Activated T-cell treated with anti-CD3 and anti-CD28 coated beads for 1 hour (primary cell): Measurements from ENCODE around the gene PCYT1A.
"Not testable (repeated sequence)": the region's sequence is repeated elsewhere in the genome, so short reads cannot be mapped to it uniquely, and the experiment has no call there.

Source experiments
- DNase-seq: peaks from one replicate; pipeline ENCODE4 v3.0.0-alpha.2; 2020; ENCODE audit warnings: low read depth

Gene PCYT1A

DNA sequence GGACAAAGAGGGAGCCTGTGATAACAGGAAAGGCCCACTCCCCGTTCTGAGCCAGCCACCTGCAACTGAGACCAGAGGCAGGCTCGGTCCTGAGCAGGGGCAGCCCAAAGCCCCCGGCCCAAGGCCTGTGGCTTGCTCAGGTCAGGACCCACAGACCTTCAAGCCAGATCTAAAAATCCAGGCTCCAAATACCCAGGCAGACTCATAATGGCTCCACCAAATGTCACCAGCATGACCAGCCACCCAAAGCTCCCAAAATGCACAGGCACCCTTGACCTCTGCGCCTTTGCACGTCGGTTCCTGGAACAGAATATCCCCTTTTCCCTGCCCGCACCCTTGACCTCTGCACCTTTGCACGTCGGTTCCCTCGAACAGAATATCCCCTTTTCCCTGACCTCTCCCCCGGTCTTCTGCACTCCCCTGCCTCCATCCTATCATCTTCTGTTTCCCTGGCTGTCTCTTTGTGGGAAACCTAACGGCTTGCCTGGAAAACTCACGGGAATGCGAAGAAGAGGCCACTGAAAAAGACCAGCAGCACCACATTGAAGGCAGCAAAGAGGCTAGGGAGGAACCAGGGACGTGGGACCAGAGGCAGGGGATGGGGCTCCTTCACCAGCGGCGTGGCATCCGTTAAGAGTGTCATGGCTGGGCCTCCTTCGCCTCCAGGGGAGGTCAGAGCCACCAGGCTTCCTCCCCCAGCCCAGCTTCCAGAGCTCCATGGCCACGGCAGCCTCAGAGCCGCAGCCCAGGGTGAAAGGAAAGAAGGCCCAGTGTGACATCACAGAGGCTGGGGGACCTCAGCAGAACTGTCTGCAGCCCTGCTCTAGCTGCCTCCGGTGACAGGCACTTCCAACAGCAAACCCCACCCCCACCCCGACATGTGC is 76.6 kb downstream of the PCYT1A start, which contains the start of gene ZDHHC19:
Gene ZDHHC19 (minus strand): TSS at position 728 of the 884 bp plus-strand sequence. CDS start 85 bp downstream, at position 643.
- no peak for DNase-seq

DNA sequence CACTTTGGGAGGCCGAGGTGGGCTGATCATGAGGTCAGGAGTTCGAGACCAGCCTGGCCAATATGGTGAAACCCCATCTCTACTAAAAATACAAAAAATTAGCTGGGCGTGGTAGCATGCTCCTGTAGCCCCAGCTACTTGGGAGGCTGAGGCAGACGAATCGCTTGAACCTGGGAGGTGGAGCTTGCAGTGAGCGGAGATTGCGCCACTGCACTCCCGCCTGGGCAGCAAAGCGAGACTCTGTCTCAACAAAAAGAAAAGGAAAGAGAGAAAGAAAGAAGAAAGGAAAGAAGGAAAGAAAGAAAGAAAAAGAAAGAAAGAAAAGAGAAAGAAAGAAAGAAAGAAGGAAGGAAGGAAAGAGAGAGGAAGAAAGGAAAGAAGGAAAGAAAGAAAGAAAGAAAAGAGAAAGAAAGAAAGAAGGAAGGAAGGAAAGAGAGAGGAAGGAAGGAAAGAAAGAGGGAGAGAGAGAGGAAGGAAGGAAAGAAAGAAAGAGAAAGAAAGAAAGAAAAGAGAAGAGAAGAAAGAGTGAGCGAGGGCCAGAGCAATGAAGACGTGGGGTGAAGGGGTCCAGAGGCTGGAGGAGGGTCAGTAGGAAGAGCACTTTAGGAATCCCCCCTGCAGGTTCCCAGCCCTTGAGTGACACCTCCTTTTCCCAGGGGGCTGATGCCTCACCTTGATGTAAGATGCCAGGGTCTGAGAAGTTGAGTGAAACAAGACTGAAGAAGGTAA is 77.4 kb downstream of the PCYT1A start:
- DNase-seq, result not testable (repeated sequence)

DNA sequence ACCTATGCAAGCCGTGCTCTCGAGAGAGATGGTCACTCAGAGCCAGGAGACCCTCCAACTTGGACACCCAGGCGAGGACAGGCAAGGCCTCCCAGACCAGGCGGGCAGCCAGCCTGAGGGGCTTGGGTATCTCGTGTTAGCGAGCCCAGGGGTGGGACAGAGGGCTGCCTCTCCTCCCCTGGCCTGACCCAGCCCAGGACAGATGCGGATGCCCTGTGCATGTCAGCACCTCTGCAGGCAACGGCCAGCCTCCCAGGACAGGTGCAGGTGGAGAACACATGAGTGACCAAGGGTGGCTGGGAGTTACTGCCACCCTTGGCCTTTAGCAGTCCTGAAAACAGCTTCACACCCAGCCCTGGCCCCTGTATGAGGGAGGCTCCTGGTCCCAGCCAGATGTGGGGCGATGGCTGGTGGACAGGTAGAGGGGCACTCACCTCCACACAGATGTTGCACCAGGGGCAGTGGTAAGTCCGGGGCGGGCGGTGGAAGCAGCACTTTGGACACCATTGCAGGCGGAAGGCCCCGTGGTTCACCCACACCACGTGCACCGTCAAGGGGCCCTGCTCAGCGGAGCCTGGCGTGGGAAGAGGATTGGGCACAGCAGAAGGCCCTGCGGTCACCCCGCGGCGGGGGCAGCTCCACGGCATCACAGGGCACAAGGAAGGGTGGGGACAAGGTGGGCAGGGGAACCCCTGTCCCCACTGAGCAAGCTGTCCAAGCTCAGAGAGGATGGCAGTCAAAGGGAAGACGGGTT is 78.4 kb downstream of the PCYT1A start:
- no peak for DNase-seq

DNA sequence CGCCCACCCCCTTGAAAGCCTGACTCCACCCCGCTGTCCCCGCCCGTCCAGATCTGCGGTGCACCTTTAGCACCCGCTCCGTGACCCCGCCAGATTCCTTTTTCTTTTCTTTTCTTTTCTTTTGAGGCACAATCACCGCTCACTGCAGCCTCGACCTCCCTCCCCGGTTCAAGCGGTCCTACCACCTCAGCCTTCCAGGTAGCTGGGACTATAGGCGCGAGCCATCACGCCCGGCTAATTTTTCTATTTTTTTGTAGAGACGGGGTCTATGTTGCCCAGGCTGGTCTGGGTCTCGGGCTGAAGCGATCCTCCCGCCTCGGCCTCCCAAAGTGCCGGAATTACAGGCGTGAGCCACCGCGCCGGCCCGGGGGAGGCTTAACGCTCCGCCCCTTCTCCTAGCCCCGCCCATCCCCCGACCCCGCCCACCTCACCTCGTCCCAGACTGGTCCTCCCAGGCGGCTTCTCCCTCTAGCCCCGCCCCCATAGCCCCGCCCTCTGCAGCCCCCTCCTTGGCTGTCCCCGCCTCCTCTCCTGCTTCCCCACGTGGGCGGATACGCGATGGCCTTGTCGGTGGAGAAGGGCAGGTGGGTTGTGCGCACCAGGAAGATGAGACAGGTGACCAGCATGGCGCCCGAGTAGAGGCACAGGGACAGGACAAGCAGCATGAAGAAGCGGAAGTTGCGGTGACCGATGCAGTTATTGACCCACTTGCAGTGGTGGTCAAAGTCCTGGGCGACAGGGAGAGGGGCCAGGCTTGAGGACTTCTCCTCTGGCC is 79.5 kb downstream of the PCYT1A start:
- peak; percentile 48 for DNase-seq

DNA sequence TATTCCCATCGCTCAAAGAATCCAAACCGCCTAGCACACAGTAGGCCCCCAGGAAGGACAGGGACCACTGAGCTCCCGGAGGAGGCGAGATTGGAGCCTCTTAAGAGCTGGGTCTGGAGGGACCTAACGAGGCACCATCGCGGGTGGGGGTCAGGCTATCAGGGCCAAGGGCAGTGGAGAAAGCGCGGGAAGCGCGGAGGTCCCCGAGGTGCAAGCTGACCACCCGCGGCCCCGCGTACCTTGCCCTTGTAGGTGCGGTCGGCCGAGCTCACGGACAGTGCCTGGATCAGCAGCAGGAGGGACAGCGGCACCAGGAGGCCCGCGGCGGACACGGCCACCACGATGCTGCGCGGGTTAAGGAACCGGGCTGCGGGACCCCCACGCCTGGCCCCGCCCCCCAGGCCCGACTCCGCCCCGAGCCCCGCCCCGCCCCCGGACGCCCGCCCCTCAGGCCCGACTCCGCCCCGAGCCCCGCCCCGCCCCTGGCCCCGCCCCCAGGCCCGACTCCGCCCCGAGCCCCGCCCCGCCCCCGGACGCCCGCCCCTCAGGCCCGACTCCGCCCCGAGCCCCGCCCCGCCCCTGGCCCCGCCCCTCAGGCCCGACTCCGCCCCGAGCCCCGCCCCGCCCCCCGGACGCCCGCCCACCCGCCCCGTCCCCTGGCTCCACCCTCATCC is 80.2 kb downstream of the PCYT1A start:
- peak; percentile 48 for DNase-seq

DNA sequence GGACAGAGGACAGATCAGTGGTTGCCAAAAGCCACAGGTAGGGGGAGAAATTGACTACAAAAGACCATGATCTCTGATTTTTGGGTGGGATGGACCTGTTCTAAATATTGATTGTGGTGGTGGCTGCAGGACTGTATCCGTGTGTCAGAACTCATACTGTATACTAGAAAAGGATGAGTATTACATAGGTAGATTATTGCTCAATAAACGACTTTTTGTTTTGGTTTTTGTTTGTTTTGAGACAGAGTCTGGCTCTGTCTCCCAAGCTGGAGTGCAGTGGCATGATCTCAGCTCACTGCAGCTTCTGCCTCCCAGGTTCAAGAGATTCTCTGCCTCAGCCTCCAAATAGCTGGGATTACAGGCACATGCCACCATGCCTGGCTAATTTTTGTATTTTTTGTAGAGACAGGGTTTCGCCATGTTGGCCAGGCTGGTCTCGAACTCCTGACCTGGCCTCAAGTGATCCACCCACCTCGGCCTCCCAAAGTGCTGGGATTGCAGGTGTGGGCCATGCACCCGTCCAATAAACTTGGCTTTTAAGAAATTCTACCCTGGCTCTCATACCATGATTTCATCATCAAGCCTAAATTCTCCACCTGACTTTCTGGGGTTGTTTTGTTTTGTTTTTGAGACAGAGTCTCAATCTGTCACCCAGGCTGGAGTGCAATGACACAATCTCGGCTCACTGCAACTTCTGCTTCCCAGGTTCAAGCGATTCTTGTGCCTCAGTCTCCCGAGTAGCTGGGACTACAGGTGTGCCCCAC is 81.9 kb downstream of the PCYT1A start:
- not testable (repeated sequence) for DNase-seq

DNA sequence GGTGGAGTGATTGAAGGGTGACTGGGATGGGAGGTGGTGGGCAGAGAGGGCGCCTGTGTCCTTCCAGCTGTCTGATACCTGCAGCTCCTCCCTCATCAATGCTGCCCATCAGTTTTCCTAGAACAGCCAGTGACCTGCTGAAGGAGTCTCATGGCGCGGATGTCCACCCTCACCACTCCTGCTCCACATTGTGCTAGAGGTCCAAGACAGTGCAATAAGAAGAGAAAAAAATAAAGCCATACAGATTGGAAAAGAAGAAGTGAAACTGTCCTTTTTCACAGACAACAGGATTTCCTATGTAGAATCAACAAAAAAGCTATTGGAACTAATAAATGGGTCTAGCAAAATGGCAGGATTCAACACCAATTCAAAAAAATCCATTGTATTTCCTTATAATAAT is 83.7 kb downstream of the PCYT1A start:
- no peak for DNase-seq

DNA sequence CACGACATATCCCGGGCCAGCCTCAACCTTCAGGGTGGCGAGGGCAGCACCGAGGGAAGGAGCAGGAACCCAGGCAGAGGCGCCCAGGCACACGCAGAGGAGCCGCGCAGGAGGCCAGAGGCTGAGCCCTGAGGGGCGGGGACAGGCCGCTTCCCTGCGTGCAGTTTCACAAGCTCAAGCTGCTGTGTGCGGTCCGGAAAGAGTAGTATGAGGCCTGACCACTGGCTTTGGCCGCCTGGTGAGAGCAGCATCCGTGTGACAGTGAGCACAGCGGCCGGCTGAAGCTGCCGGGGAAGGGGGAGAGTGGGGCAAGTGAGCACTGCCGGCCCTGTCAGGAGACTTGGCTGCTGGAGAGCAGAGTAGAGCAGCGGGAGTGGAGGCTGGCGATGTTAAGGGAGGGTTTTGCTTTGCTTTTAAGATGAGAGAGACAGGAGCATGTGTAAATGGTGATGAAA is 85.0 kb downstream of the PCYT1A start:
- no peak for DNase-seq

DNA sequence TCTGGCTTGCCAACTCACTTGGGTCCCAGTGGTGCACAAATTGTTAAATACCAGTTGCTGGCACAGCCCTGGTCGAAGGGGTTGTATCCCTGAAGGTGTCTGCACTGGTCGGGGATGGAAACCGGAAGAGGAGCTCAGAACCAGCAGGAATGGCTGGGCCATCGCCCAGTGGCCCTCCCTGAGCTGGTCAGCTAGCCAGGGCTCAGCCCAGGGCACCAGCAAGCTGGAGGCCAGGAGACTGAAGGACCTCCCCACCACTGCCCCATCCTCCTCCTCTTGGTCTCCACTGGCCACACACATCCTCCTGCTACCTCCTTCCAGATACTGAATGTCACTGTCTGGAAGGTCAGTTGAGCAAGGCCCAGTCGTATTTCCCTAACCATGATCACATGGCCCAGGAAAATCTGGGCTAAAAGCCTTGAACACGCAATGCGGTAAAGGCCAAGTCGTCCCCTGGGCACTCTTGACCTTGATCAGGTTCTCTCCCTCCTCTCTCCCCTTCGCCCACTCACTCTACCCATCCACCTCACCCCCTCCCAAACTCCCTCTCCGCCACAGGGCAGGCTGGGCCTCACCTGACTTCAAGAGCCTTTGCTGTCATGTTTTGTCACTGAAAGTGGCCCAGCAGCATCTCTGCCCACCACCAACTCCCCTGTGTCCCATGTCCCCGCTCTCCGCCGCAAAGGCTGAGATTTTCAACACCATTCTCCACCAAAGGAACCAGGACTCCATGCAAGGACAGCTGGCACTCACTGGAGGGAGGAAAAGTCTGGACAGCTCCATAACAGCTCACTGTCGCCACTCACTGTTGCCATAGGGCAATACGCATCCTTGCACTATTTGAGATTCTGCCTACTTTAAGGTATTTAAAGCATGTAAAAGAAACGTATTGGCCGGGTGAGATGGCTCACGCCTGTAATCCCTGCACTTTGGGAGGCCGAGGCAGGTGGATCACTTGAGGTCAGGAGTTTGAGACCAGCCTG is 88.5 kb downstream of the PCYT1A start:
- no peak for DNase-seq

DNA sequence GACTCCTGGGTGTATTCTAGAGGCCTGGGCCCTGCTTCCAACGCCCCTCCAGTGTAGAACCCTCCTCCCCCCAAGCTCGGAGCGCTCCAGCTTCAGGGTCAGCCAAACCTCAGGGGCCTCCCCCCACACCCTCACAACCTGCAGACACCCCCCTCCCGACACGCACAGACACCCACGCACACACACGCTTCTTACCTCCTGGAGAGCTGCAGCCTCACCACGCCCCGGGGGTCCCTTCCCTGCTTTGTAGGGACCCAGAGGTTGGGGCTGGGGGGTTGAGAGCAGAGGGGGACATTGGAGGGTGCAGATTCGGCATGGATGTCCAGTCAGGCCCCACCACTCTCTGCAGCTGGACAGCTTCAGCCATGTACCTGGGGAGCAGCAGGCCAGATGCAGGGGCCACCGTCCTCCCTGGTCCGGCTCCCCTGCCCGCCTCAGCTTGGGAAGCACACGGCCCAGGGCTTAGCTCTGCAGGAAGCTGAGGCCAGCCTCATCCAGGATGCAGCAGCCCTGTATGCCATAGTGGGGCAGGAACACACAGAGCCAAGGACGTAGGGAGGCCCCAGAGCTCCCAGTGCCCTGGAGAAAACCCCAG is 89.3 kb downstream of the PCYT1A start:
- no peak for DNase-seq

DNA sequence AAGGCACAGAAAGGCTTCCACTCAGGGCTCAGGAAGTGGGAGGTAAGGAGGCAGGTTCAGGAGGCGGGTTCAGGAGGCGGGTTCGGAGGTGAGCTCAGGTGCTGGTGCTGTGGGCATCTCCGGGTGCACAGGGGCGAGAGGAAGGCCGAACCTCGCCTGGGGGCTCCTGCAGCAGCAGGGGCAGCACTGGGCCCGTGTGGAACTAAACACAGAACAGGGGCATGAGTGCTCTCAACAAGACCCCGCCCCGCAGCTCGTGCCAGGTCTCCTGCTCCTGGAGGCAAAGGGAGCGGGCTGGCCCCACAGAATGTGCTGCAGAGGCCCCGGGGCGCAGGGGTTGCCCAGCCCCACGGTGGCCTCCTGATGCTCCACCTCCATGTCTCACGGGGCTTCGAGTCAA is 90.0 kb downstream of the PCYT1A start:
- DNase-seq, result no peak

DNA sequence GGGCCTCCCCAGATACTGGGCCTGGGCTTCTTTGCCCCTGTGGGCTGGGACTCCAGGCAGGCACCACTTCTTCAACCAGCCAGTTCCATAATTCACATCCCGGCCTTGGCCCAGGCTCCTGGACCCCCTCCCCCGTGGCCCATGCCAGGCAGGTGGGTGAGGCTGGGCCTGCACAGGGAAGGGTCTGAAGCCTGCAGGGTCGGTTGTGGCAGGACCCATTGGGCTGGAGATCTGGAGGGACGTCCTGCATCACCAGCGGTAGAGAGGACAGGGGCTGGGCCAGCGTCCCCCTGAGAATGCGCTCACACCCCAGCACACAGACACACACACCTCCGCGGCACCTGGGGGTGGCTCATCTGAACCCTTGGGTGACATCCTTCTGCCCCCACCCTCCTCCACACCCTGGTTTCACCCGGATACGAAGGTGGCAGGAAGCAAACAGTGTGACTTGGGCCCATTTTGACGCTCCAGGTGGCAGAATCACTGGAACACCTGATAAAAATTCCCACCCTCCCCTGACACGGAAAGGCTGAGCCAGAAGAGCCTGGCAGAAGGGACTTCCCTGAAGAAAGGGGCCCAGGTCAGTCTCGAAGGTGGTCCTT is 91.8 kb downstream of the PCYT1A start:
- no peak for DNase-seq

DNA sequence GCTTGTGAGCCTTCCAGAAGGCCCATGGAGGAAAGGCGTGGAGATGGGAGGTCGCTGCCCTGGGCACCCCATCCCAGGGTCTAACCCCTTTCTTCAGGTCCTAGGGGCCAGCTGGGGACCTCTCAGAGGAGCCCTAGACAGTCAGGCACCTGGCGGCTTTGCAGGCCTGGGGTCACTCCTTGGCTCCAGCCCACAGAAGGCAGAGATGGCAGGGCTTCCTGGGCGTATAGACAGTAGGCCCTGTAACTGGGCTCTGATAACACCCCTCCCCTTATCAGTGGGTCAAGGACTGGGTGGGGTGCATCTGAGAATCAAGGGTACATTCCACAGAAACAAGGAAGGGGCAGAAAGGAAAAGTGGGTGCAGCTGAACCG is 93.0 kb downstream of the PCYT1A start:
- DNase-seq, result no peak

DNA sequence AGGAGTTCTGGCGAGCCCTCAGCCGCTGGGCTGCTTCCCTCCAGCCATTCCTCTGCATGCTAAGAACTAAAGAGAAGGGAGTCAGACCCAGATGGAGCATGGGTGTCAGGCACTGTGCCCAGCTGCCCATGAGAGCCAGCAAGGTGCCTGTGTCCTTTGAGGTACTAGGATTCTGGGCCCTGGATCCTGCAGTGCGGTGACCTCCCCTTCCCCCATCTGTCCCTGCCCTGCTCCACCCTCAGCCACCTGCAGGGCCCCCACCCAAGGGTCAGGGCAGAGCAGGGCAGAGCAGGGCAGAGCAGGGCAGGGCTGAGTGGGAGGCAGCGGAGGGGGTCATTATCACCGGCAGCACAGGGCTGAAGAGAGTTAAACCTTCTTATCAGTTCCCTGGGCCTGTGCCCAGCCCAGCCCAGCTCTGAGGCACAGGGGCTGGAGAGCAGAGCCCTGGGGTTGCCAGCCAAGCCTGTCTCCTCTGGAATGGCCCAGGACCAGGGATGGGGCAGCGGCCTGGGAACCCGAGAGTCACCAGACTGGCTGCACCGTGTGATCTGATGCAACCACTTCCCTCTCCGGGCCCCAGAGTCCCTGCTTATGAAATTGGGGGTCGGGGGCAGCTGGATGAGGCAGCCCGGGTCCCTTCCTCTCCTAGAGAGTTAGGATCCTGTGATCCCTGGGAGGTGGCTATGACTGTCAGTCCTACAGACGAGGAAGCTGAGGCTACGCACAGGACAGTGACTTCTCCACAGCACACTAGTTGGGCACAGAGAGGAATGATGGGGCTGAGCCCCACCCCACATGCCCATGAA is 93.6 kb downstream of the PCYT1A start:
- no peak for DNase-seq

DNA sequence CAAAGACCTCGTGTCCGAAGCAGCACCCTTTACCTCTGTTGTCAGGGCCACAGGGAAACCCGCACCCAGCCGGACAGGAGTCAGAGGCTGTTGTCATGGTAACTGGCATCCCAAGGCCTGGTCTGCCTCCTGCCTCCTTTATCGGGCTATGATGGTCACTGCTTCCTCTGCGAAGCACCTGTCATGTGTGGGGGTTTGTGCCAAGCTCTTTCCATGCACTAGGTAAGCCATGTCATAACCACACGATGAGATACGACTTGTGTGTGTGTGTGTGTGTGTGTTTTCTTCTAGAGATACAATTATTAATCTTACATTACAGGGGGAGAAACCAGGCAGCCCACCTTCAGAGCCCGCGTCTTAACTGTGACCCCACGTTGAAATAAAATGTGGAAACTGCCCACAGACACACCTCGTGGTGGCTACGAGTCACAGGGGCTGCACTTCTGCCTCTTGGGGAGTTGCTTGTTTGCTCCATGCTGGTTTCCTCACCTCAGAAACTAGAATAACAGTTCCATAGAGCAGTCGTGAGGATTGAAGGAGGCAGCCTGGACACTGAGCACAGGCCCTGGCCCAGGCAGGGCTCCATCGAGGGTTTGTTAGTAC is 94.3 kb downstream of the PCYT1A start:
- no peak for DNase-seq

DNA sequence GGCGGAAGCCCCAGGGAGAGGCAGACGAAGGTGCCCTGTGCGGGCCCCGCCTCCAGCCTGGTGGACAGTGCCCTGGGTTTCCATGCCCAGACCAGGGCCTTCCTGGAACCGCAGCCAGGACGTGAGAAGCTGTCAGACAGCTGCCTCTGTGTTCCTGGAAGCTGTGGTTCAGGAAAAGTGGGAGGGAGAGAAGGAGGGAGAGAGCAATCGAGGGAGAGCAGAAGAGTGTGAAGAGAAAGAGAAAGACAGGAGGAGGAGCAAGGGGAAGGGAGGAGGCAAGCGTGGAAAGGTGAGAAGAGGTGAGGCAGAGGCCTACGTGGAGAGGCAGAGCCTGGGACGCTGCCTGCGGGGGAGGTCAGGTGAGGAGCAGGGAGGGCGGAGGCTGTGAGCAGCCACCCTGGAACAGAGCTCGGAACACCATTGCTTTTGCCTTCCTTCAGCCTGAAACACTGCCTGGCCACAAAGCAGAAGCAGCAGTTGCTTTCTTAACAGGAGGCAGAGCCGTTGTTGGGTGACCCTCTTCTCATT is 94.9 kb downstream of the PCYT1A start:
- no peak for DNase-seq

DNA sequence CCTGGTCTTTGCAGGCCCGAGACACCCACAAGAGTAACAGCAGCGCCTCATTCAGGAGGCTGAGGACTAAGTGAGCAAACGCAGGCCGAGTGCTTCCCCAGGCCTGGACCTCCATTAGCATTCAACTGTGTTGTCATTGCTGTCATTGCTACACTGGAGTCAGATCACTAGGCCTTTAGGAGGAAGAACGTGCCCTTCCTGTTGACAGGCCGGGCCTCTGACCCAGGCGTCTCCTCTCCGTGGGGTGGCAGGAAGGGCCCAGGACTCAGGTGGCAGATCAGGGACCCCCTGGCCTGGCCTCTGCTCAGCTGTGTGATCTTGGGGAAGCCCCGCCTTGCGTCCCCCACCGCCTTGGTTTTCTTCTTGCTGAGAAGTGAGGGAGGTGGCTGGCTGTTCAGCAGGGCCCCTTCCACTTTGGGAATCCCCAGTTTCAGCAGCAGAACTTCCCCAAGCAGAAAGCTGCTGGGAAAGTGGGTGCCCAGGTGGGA is 95.4 kb downstream of the PCYT1A start:
- DNase-seq, result no peak
